IMR-90 (cell line): Measurements from ENCODE around the gene UGGT1.

Experiments
- CEBPB ChIP-seq: IDR thresholded peaks from 2 replicates; pipeline ENCODE4 v1.6.1; 2012; ENCODE audit warnings: low read depth, low read length, improper control_type of control experiment
- CTCF ChIP-seq: conservative IDR thresholded peaks from 2 replicates; pipeline ENCODE4 v1.5.1; 2012; ENCODE audit warnings: mild to moderate bottlenecking, low read depth, low read length, improper control_type of control experiment
- MAZ ChIP-seq: IDR thresholded peaks from 2 replicates; pipeline ENCODE4 v1.6.1; 2012; ENCODE audit warnings: low read depth, mild to moderate bottlenecking, low read length, improper control_type of control experiment, moderate library complexity, borderline replicate concordance
- POLR2A ChIP-seq: IDR thresholded peaks from 2 replicates; pipeline ENCODE4 v1.6.1; 2012; ENCODE audit warnings: mild to moderate bottlenecking, low read depth, low read length
- RAD21 ChIP-seq: IDR thresholded peaks from 2 replicates; pipeline ENCODE4 v1.6.1; 2012; ENCODE audit warnings: low read length, improper control_type of control experiment
- RFX5 ChIP-seq: IDR thresholded peaks from 2 replicates; pipeline ENCODE4 v1.8.0; 2012; ENCODE audit warnings: low read depth, mild to moderate bottlenecking, low read length, moderate library complexity
- USF2 ChIP-seq: fragments of 150-350 bp; IDR thresholded peaks from 2 replicates; pipeline ENCODE4 v1.6.1; 2017; ENCODE audit warnings: mild to moderate bottlenecking, antibody characterized with exemption, low read length, low read depth

- TF ChIP-seq CEBPB, result no peak
- TF ChIP-seq CTCF, result no peak
- no peak for TF ChIP-seq USF2
- no peak for TF ChIP-seq POLR2A
- no peak for TF ChIP-seq MAZ
- no peak for TF ChIP-seq RAD21
- no peak for TF ChIP-seq RFX5
Observed at GRCh38 chr2:128241896-128242295, 150.9 kb downstream of the UGGT1 start.
